Right lung (tissue), 5 donors: Measurements from ENCODE around the gene KBTBD7. TPM values are rescaled to one million over a fixed set of nuclear protein-coding genes. Genes with fewer than 3 reads are reported as not detected.
"Not testable (repeated sequence)": the region's sequence is repeated elsewhere in the genome, so short reads cannot be mapped to it uniquely, and the experiment has no call there.

Source experiments
- DNase-seq, 2 donors: peaks; one replicate each; pipeline ENCODE4 v3.0.0-alpha.2; 2013
- polyA plus RNA-seq, 5 donors: library from polyadenylated mRNA; unstranded; fragments of 120-200 nt; gene quantifications; one replicate each; pipeline versions ENCODE4 v1.2.1 to v1.2.3, GENCODE V29; 2013; ENCODE audit warnings: inconsistent platforms in 1 of 5, low replicate concordance in 1 of 5; ENCODE audit not compliant: insufficient read length in 5 of 5, insufficient read depth in 1 of 5

KBTBD7 gene
- polyA plus RNA-seq, 5 donors, result 14.5 to 20.2 (median 17.6) TPM

GRCh38 chr13:41199526-41199925 lies 5.2 kb upstream of the KBTBD7 start:
- DNase-seq, result no peak

GRCh38 chr13:41199079-41199478 lies 4.7 kb upstream of the KBTBD7 start:
- no peak for DNase-seq

- no peak for DNase-seq
Observed at GRCh38 chr13:41196620-41197019, 2.3 kb upstream of the KBTBD7 start.

- no peak for DNase-seq
Observed at GRCh38 chr13:41196011-41196410, 1.6 kb upstream of the KBTBD7 start.

DNA sequence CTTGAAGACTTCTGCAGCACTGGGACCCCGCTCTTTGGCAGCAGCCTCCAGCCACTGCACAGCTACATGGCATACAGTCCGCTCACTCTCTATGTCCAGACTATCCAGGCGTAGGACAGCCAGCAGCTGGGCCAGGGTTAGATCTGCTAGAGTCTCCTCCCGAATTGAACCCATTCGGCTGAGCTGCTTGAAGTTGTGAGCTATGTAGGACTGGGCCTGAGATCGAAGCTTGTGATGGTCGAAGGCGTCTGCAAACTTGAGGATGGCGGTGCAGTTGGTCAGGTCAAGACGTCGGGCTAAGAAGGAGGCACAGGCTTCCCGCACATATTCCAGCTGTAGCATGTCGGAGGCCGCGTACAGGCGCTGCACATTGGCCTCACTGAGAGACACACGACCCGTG lies 900 bp downstream of the KBTBD7 start:
- DNase-seq, result no peak

GRCh38 chr13:41188584-41188983 lies 5.8 kb downstream of the KBTBD7 start:
- no peak for DNase-seq

GRCh38 chr13:41186481-41186880 lies 7.9 kb downstream of the KBTBD7 start:
- DNase-seq, result no peak

- DNase-seq, result no peak
Observed at GRCh38 chr13:41182231-41182630, 12.1 kb downstream of the KBTBD7 start.

- DNase-seq, result no peak
Observed at GRCh38 chr13:41179593-41180250, 14.6 kb downstream of the KBTBD7 start.

DNA sequence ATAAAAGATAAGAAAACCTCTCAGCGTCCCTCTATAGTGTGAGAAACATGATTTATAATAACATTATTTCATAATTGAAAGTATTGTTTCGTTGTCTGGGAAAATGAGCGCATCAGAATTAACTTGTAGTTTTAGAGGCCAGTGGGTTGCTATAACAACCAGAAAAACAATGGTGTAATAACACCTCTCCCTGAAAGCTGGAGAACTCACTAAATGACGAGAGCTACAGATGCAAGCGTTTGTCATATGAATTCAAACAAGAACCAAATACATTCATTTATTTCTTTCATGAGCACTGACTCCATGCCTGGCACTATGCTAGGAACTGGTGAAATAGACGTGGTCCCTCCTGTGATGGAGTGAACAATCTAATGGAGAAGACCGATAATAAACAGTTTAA lies 16.3 kb downstream of the KBTBD7 start:
- DNase-seq, result no peak

GRCh38 chr13:41177616-41178015 lies 16.8 kb downstream of the KBTBD7 start:
- no peak for DNase-seq

- not testable (repeated sequence) for DNase-seq
Observed at GRCh38 chr13:41175576-41175975, 18.8 kb downstream of the KBTBD7 start.

DNA sequence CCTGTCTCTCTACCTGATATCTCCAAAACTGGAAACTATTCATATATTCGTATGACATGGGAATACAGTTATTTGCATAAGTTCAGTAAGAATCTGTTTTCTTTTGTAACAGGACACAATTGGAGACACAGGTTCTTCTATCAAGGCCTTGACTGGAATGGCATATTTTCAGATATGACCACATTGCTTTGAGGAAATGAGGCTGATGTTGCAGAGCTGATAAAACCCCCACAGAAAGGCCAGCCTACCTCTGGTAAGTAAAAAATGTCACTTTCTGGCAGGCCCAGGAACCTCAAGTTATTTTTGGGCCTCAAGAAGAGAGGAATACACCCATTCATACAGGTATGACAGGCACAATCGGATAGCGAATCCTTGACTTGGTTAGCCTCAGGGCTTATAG lies 32.2 kb downstream of the KBTBD7 start:
- no peak for DNase-seq

- no peak for DNase-seq
Observed at GRCh38 chr13:41159174-41159573, 35.2 kb downstream of the KBTBD7 start.

GRCh38 chr13:41157048-41157717 lies 37.2 kb downstream of the KBTBD7 start:
- DNase-seq, result no peak

DNA sequence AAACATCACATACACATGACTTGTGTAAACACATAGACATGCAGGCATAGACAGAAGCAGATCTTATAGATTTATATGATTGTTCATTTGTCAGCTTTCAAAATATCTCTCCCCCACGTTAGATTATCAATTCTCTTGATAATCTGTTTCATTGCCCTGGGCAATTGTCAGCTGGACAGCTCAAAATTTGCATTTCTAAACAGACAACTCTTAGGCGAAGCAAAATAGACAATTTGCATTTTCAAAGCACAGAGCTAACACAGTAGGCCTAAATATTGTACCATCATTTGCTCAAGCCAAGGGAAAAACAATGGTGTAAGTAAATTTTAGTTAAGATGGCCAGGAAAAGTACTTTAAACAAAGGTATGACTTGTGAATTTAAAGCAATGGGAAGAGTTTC lies 37.7 kb downstream of the KBTBD7 start:
- no peak for DNase-seq

DNA sequence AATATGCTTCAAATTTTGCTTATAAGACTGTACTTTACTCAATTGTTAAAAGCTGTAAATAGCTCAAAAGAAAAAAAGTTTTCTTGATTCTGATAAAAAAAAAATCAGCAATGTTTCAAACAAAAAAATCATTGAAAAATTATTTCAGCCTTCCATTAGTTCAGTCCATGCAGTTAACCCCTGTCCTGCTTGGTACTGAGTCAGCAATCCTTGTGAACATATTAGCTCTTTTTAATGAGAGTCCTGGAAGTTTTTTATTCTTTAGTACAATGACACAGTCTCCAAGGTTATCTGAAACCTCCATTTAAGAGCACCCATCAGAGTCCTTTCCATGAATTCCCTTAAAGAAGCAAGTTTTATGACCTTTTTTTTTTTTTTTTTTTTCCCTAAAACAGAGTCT lies 40.3 kb downstream of the KBTBD7 start:
- no peak for DNase-seq

DNA sequence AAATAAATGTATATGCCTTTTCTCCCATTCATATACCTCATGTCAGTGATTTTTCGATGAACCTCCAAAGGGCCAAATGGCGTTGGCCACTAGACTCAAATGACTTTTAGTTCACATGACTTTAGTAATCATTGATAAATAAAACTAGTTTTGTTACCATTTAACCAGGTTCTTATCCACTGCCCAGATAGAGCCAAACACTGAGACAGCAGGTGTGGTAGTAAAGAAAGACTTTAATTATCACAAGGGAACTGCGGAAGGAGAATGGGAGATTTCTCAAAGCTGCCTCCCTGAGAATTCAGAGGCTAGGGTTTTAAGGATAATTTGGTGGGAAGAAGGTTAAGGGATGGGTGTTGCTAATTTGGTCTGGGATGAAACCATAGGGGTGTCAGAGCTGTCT lies 42.4 kb downstream of the KBTBD7 start:
- no peak for DNase-seq

DNA sequence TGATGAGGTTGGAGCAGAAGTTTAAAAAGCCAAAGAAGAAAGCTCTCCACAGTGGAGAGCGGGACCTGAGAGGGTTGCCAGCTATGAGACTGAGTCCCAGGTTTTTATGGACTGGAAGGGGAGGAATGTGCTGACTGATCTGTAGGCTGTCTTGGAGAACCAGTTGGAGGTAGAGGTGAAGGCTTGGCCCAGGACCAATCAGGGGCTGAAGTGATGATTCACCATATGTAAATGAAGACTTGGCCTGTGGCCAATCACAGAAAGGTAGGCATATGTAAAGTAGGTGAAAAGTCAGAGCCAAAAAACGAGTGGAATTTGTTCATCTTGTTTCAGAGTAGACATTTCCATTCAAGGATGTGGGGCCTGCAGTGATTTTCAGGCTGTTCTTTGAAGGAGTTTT lies 44.3 kb downstream of the KBTBD7 start:
- DNase-seq, result no peak

- no peak for DNase-seq
Observed at GRCh38 chr13:41148419-41149283, 45.7 kb downstream of the KBTBD7 start.

DNA sequence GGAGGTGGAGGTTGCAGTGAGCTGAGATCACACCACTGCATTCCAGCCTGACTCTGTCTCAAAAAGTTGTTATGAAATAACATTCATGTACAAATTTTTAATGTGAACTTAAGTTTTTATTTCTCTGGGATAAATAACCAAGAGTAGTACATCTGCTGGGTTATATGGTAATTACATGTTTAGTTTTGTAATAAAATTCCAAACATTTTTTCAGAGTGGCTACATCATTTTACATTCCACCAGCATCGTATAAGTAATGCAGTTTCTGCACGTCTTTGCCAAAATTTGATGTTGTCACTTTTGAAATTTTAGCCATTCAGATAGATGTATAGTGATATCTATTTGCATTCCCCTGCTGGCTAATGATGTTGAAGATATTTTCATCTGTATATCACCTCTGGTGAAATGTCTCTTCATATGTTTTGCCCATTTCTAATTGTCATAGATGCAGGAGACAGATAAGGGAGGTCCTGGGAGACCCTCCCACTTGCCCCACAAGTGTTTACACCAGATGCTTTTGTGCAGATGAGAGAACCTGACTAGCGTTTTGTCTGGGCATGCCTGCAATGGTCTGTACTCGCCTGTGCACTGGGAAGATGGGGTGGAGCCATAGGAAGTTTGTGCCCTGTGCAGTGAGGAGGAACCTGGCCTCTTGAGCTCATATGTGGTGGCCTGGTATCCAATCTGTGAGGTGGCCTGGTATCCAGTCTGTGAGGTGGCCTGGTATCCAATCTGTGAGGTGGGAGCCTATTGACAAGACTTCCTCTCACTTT lies 49.0 kb downstream of the KBTBD7 start:
- no peak for DNase-seq

GRCh38 chr13:41144576-41144975 lies 49.8 kb downstream of the KBTBD7 start:
- DNase-seq, result no peak
